K562 (cell line): ENCODE data around the gene CRAMP1. TPM values are rescaled to one million over a fixed set of nuclear protein-coding genes. Genes with fewer than 3 reads are reported as not detected.

ENCODE experiments used
- ATAC-seq: fragments of 200-7000 bp; cut with Tn5 transposase; 3 replicates; pipeline ENCODE4 v1.9.1; 2020; ENCODE audit warnings: moderate library complexity
- BruUV-seq: library from RNA; stranded (reverse); fragments of 400-500 nt; replicated peaks from 2 replicates; lab custom pipeline; 2021; lab: Mats Ljungman, UMichigan
- CTCF ChIA-PET: fragments of 300-600 bp; formaldehyde crosslinking; extraction: SDS; loops from one replicate; lab custom pipeline; 2021; ENCODE audit warnings: low intra/inter-chr PET ratio; lab: Yijun Ruan, JAX
- POLR2A ChIA-PET: fragments of 300-600, 350-650 bp; sonication (Branson Sonifier 250); formaldehyde crosslinking; extraction: SDS; loops from one replicate; lab custom pipeline; 2021; ENCODE audit warnings: antibody characterized with exemption, inconsistent platforms; lab: Yijun Ruan, JAX
- DNase-seq, 4 experiments: peaks; one replicate each; pipeline versions ENCODE4 v3.0.0 to v3.0.0-alpha.2; 2011 to 2018; ENCODE audit warnings: low spot score in 3 of 4, mixed read lengths in 3 of 4; ENCODE audit errors: extremely low read depth in 1 of 4
- FAIRE-seq: peaks from 2 replicates; lab custom pipeline; 2011; peaks lifted over from hg19 to GRCh38; lab: Jason Lieb, UNC
- H2AFZ ChIP-seq: 2 replicates; pipeline ENCODE4 v1.6.0; 2011; ENCODE audit warnings: low read depth, low read length, control low read depth, inconsistent platforms
- H3K27ac ChIP-seq: fragments of 200-600 bp; 3 replicates; pipeline ENCODE4 v1.8.0; 2011; ENCODE audit warnings: low read depth, mild to moderate bottlenecking, control low read depth, inconsistent platforms, low read length, moderate library complexity, mixed read lengths; ENCODE audit errors: extremely low read depth
- H3K27me3 ChIP-seq, 2 experiments: fragments of 300-600 bp in 1 of 2; 2 replicates in 1 of 2; 3 replicates in 1 of 2; pipeline versions ENCODE4 v1.6.0 to v1.8.0; 2011; ENCODE audit warnings: inconsistent platforms in 2 of 2, low read length in 2 of 2, mild to moderate bottlenecking in 1 of 2, mixed read lengths in 1 of 2, moderate library complexity in 1 of 2; ENCODE audit not compliant: control insufficient read depth in 2 of 2, insufficient read depth in 2 of 2
- H3K36me3 ChIP-seq: fragments of 300-600 bp; 3 replicates; pipeline ENCODE4 v1.8.0; 2011; ENCODE audit warnings: mild to moderate bottlenecking, low read length, inconsistent platforms; ENCODE audit not compliant: control insufficient read depth, insufficient read depth
- H3K4me1 ChIP-seq, 2 experiments: fragments of 200-600 bp in 1 of 2; replicated peaks in 1 of 2; 2 replicates in 1 of 2; 3 replicates in 1 of 2; pipeline versions ENCODE4 v1.5.1 to v1.8.0; 2011; ENCODE audit warnings: inconsistent platforms in 2 of 2, low read length in 2 of 2, mild to moderate bottlenecking in 1 of 2, mixed read lengths in 1 of 2, moderate library complexity in 1 of 2; ENCODE audit not compliant: control insufficient read depth in 2 of 2, insufficient read depth in 2 of 2
- H3K4me2 ChIP-seq: 2 replicates; pipeline ENCODE4 v1.6.1; 2011; ENCODE audit warnings: low read length, control low read depth, inconsistent platforms, mixed read lengths; ENCODE audit not compliant: insufficient read depth
- H3K4me3 ChIP-seq: fragments of 200-600 bp; sonication (generic), shearing (Covaris generic); 2 replicates; pipeline ENCODE4 v1.5.1; 2016; ENCODE audit warnings: control low read depth, inconsistent platforms
- H3K79me2 ChIP-seq: fragments of 200-600 bp; 3 replicates; pipeline ENCODE4 v1.8.0; 2011; ENCODE audit warnings: low read length, inconsistent platforms; ENCODE audit not compliant: control insufficient read depth, insufficient read depth
- H3K9ac ChIP-seq, 2 experiments: 2 replicates each; pipeline versions ENCODE4 v1.6.0 to v1.6.1; 2011; ENCODE audit warnings: low read depth in 2 of 2, low read length in 2 of 2, control low read depth in 1 of 2, inconsistent platforms in 1 of 2, mild to moderate bottlenecking in 1 of 2, mixed read lengths in 1 of 2; ENCODE audit not compliant: insufficient read depth in 1 of 2
- H3K9me1 ChIP-seq: one replicate; pipeline ENCODE4 v1.6.0; 2011; ENCODE audit warnings: inconsistent platforms, mild to moderate bottlenecking, low read length, moderate library complexity; ENCODE audit not compliant: control insufficient read depth, insufficient read depth
- H3K9me3 ChIP-seq: replicated peaks from 2 replicates; pipeline ENCODE4 v1.5.1; 2011; ENCODE audit warnings: low read depth, low read length, inconsistent platforms; ENCODE audit not compliant: control insufficient read depth, insufficient read depth
- H4K20me1 ChIP-seq: replicated peaks from 2 replicates; pipeline ENCODE4 v1.6.1; 2011; ENCODE audit warnings: low read length, inconsistent platforms, mixed read lengths; ENCODE audit not compliant: control insufficient read depth, insufficient read depth
- CHD7 ChIP-seq: fragments of 200-600 bp; sonication (generic); IDR thresholded peaks from one replicate; pipeline ENCODE4 v1.6.1; 2012; ENCODE audit warnings: mild to moderate bottlenecking, low read depth, low read length, inconsistent platforms
- E2F4 ChIP-seq: sonication (generic); formaldehyde crosslinking; IDR thresholded peaks from 2 replicates; pipeline ENCODE4 v1.8.0; 2022; ENCODE audit warnings: mild to moderate bottlenecking, low read depth, missing genetic modification reagents
- FOS ChIP-seq: IDR thresholded peaks from 3 replicates; pipeline ENCODE4 v1.6.1; 2011; ENCODE audit not compliant: insufficient read length; ENCODE audit errors: extremely low read depth
- KDM5B ChIP-seq: fragments of 200-600 bp; sonication (generic); IDR thresholded peaks from 2 replicates; pipeline ENCODE4 v1.6.1; 2012; ENCODE audit warnings: low read depth, mild to moderate bottlenecking, moderate library complexity, low read length, control low read depth, inconsistent platforms; ENCODE audit not compliant: insufficient replicate concordance
- MNT ChIP-seq, 2 experiments: fragments of 450-650 bp; conservative IDR thresholded peaks; 2 replicates each; pipeline ENCODE4 v1.6.1; 2017; ENCODE audit warnings: mild to moderate bottlenecking in 2 of 2, moderate library complexity in 2 of 2
- PHF8 ChIP-seq: fragments of 200-600 bp; sonication (generic); IDR thresholded peaks from 2 replicates; pipeline ENCODE4 v1.6.1; 2012; ENCODE audit warnings: mixed run types, mild to moderate bottlenecking, inconsistent platforms, low read length, moderate library complexity, borderline replicate concordance
- WGBS: fragments of 100-300 bp; shearing (Covaris generic); methylation state at CpG from one replicate; pipeline ENCODE4 v1.1.6; 2016; ENCODE audit warnings: low coverage, mixed read lengths; ENCODE audit not compliant: insufficient coverage; ENCODE audit errors: missing lambda C conversion rate; 5-methylcytosine and 5-hydroxymethylcytosine counted together
- in situ Hi-C: fragments of 300-500 bp; cut with MboI; formaldehyde crosslinking; loops from 4 replicates; pipeline ENCODE4 v1.15.0; 2018; ENCODE audit warnings: inconsistent platforms, mixed read lengths
- intact Hi-C: fragments of 100-400 bp; cut with micrococcal nuclease; formaldehyde crosslinking; loops from 2 replicates; pipeline ENCODE4 v1.14.2; 2022
- polyA plus RNA-seq, 8 experiments: library from polyadenylated mRNA; depleted of rRNA in 4 of 8; stranded (reverse) in 5 of 8; unstranded in 3 of 8; fragments of >200 nt; fragmentation: Nextera tagmentation in 2 of 8; fragmentation: Illumina TruSeq in 1 of 8; extraction: Ambion mirVana in 2 of 8; extraction: Trizol in 1 of 8; gene quantifications; 2 replicates each; pipeline versions ENCODE4 v1.2.1 to v1.2.3, GENCODE V29; 2011 to 2014; ENCODE audit warnings: inconsistent platforms in 1 of 8, missing spikeins in 1 of 8
- total RNA-seq, 7 experiments: library from RNA; depleted of rRNA in 6 of 7; stranded (reverse); fragments of >200 nt in 6 of 7; fragmentation: Illumina TruSeq in 2 of 7; extraction: Trizol in 2 of 7; gene quantifications; 2 replicates each; pipeline versions ENCODE4 v1.2.1 to v1.2.3, GENCODE V29; 2011 to 2021; ENCODE audit warnings: low replicate concordance in 1 of 7

Gene CRAMP1
- total and polyA plus RNA-seq, 9 of the 15 experiments (the other 6 are each of a cell fraction or from before 2014, with no cell fraction given): 0.52 to 20.8 (median 7.5) TPM

GRCh38 chr16:1677942-1678499 lies 65.9 kb downstream of the CRAMP1 start, which contains the start of gene JPT2:
TSS of gene JPT2 (plus strand) at chr16:1678279. CDS start at chr16:1678313, 34 bp downstream.
- in situ Hi-C loops: no loop called here
- peak within 1 kb of the TSS; percentile 64 for H2AFZ ChIP-seq
- TF ChIP-seq MNT (conservative IDR thresholded peaks at IDR 0.05): peak in 1 of 2 experiments; percentile 71; a peak in 1 of 4 replicates
- TF ChIP-seq CHD7: no peak
- peak; percentile 61; the same call in 1 of the 2 replicates for TF ChIP-seq PHF8
- TF ChIP-seq KDM5B: peak; percentile 56
- peak; percentile 20; the same call in 1 of the 2 replicates for TF ChIP-seq E2F4 (CRISPR knock-in tag)
- peak; percentile 93 for TF ChIP-seq FOS

More at GRCh38 chr16:1677942-1678499, 65.9 kb downstream of the CRAMP1 start, which contains the start of gene JPT2:
- H3K9ac ChIP-seq: peak within 1 kb of the TSS; percentile 87 to 96
- H3K4me1 ChIP-seq: peaks cover 13 to 30% of the 10 kb centered on the region in 2 experiments; a peak in 4 of 5 replicates
- H3K4me2 ChIP-seq: peak within 1 kb of the TSS; percentile 99
- ChIA-PET POLR2A (interaction anchor here (0.6 to 2.6 kb wide), 12 partner anchors 11 to 259 kb away, joined by 3 to 21 read pairs (median 4); partner anchors contain the start of genes CRAMP1, IFT140 and MAPK8IP3), CTCF (no interaction called here)
- FAIRE-seq: peak; percentile 65
- peak within 1 kb of the TSS; percentile 84 for H3K4me3 ChIP-seq
- peaks cover 59% of the 10 kb centered on the region; the same call in 2 of the 3 replicates for H3K36me3 ChIP-seq
- BruUV-seq: no TSS peak
- intact Hi-C loops: no loop called here
- peaks cover 47% of the 10 kb centered on the region for H3K79me2 ChIP-seq
- H3K27me3 ChIP-seq: no peaks in the 10 kb centered on the region
- under 1% methylated on average over 53 of the region's 79 CpGs for WGBS
- DNase-seq: peak; percentile 98 to 99 (median 99)
- ATAC-seq: peak; percentile 98
- H3K9me1 ChIP-seq: no peaks in the 10 kb centered on the region
- H3K27ac ChIP-seq: peak within 1 kb of the TSS; percentile 81
- no peaks in the 10 kb centered on the region for H3K9me3 ChIP-seq
- H4K20me1 ChIP-seq: peaks cover 8% of the 10 kb centered on the region
